Measurements from ENCODE around the gene CSTA.

The CSTA gene

DNA sequence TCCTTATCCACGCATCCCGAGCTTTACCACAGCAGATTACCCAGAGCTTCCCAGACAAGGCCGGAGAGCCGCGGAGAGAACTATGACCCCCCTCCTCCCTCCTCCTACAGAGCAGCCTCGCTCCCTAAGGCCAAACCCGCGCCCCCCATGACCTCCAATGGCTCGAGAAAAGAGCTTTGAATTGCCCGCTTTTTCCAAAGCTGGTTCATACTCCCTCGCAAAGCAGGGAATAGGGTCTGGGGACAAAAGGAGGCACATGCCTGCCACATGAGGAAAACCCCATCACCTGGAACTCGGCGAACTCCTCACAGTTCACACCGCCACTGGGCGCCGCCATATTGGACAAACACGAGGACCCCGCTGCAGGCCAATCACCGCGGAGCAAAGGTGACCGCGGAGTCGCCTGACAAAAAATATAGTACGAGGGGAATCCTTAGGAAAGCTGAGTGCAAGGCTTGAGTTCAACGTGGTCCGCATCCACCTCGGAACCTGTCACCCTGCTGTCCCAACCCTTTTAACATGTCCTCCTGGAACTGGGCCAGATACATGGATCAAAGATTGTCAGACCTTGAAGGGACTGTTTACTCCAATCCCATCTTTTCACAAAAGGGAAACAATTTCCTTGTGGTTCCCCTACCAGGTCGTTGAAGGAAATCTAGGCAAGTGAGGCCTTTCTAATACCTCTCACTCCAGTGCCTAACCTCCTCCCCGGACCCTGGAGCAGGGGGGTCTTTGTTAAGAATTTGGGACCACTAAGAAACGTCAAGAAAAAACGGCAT lies 58.0 kb downstream of the CSTA start, which contains the start of gene MIX23:
MIX23 (minus strand) TSS at position 344 of the 779 bp plus-strand sequence; CDS start at position 337, 7 bp downstream.
- peak; percentile 89 for DNase-seq

DNA sequence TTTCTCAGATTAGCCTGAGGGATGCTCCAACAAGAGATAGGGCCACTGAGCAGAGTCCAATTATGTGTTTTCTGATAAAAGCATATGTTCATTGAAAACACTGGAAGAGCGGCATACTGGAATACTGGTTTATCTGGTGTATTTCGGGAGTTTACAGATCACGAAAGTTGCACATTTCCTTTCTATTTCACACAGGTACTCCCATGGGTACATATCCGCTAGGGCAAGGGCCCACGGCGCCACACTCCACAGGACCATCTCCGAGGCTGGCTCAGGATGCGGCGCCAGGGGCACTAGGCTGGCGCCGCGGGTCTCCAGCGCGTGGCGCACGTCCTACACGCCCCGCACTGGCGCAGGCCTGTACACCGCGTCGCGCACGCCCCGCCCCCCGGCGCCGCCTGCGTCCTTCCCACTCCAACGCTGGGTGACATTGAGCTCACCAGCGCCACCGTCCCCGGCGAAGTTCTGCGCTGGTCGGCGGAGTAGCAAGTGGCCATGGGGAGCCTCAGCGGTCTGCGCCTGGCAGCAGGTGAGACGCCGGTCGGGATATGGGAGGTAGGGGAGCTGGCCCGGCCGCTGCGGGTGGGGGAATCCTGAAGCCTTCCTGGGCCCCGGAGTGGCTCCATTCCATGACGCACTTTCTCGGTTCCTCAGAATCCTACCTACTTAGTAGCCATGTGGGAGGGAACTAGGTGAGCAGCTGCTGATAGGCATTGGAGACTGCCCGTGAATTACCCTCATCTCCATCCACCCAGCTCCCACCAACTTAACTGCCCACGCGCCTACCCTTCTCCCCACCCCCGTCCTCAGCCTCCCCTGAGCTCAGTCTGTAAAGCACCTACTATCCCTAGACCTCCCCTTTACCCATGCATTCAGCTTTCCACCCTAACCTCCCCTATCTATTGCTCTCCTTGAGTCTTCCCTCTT lies 59.0 kb downstream of the CSTA start, which contains the start of gene FAM162A:
FAM162A (plus strand) TSS at position 412 of the 927 bp plus-strand sequence; CDS start at position 496, 84 bp downstream.
- peak; percentile 94 for DNase-seq

- no peak for DNase-seq
These were observed 62.7 kb downstream of the CSTA start for GRCh38 chr3:122387709-122388108.

DNA sequence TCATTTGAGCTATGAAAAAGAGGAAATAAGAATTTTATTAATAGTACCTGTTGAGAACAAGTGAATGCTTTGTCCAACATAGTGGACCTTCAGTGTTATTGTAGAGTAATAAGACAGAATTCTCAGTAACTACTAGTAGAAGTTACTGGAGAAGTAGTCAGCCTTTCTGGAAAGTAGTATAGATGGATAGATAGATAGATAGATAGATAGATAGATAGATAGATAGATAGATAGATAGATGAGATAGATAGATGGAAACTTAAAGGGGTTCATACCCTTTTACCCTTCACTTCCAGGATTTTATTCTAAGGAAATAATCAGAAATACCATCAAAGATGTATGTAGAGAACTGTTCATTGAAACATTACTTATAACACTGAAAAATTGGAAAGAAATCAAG lies 64.1 kb downstream of the CSTA start:
- DNase-seq = no peak

- no peak for DNase-seq
These were observed 64.8 kb downstream of the CSTA start for GRCh38 chr3:122389892-122390291.

DNA sequence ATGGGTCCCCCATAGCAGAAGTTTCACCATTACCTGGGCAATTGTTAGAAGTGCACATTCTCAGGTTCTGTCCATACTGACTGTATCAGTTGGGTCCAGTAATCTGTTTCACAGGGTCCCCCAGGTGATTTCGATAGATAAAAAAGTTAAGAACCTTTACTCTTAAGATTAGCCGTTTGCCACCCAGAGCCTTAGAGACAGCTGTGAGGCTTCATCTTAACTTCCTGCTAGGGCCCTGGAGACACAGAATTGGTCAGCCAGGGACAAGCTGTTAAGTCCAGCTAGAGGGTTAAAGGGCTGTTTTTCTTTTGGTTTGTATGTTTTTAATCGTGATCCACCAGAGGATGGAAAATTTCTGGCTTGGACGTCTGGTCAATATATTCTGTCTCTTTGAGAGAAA lies 65.6 kb downstream of the CSTA start:
- DNase-seq = no peak

All from NCI-H69 (cell line).